ENCODE measurements around the gene APOC1.

The APOC1 gene

GRCh38 chr19:44893332-44894051 lies 20.9 kb upstream of the APOC1 start:
- TF ChIP-seq GLIS3 (CRISPR knock-in tag; IDR thresholded peaks at IDR 0.05) = no peak
- ATAC-seq = no peak

- TF ChIP-seq, protein P1, sequence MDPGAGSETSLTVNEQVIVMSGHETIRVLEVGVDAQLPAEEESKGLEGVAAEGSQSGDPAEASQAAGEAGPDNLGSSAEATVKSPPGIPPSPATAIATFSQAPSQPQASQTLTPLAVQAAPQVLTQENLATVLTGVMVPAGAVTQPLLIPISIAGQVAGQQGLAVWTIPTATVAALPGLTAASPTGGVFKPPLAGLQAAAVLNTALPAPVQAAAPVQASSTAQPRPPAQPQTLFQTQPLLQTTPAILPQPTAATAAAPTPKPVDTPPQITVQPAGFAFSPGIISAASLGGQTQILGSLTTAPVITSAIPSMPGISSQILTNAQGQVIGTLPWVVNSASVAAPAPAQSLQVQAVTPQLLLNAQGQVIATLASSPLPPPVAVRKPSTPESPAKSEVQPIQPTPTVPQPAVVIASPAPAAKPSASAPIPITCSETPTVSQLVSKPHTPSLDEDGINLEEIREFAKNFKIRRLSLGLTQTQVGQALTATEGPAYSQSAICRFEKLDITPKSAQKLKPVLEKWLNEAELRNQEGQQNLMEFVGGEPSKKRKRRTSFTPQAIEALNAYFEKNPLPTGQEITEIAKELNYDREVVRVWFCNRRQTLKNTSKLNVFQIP (CRISPR knock-in tag; IDR thresholded peaks at IDR 0.05; ENCODE audit: borderline replicate concordance, low read depth) = no peak
- TF ChIP-seq BACH2 (CRISPR knock-in tag; IDR thresholded peaks at IDR 0.05; ENCODE audit: borderline replicate concordance) (no peak), SNAI2 (CRISPR knock-in tag; IDR thresholded peaks at IDR 0.05) (no peak), PPARA (CRISPR knock-in tag; IDR thresholded peaks at IDR 0.05; ENCODE audit: borderline replicate concordance) (no peak), RARB (CRISPR knock-in tag; IDR thresholded peaks at IDR 0.05) (no peak), TOX (CRISPR knock-in tag; IDR thresholded peaks at IDR 0.05; ENCODE audit: borderline replicate concordance) (no peak)
- TF ChIP-seq, protein P2, sequence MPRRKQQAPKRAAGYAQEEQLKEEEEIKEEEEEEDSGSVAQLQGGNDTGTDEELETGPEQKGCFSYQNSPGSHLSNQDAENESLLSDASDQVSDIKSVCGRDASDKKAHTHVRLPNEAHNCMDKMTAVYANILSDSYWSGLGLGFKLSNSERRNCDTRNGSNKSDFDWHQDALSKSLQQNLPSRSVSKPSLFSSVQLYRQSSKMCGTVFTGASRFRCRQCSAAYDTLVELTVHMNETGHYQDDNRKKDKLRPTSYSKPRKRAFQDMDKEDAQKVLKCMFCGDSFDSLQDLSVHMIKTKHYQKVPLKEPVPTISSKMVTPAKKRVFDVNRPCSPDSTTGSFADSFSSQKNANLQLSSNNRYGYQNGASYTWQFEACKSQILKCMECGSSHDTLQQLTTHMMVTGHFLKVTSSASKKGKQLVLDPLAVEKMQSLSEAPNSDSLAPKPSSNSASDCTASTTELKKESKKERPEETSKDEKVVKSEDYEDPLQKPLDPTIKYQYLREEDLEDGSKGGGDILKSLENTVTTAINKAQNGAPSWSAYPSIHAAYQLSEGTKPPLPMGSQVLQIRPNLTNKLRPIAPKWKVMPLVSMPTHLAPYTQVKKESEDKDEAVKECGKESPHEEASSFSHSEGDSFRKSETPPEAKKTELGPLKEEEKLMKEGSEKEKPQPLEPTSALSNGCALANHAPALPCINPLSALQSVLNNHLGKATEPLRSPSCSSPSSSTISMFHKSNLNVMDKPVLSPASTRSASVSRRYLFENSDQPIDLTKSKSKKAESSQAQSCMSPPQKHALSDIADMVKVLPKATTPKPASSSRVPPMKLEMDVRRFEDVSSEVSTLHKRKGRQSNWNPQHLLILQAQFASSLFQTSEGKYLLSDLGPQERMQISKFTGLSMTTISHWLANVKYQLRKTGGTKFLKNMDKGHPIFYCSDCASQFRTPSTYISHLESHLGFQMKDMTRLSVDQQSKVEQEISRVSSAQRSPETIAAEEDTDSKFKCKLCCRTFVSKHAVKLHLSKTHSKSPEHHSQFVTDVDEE (CRISPR knock-in tag; IDR thresholded peaks at IDR 0.05) = no peak
- no peak for ATAC-seq
Measured at GRCh38 chr19:44894052-44894400, 20.4 kb upstream of the APOC1 start.

DNA sequence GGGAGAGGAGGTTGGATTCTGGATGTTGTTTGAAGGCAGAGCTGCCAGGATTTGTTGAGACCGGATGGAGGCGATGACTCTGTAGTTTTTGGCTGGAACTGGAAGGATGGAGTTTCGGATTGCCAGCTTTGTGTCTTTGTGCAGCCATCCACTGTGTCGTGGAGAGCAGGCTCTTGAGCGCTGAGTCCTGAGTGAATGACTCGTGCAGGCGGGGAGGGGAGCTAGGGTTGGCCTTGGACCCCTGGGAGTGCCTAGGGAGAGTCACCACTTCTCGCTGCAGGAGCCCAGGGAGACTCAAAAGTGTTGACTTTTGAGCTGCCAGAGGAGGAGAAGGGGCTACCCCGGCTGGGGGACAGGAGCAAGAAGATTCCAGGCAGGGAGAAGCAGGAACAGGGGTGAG lies 19.5 kb upstream of the APOC1 start:
- ATAC-seq = no peak

DNA sequence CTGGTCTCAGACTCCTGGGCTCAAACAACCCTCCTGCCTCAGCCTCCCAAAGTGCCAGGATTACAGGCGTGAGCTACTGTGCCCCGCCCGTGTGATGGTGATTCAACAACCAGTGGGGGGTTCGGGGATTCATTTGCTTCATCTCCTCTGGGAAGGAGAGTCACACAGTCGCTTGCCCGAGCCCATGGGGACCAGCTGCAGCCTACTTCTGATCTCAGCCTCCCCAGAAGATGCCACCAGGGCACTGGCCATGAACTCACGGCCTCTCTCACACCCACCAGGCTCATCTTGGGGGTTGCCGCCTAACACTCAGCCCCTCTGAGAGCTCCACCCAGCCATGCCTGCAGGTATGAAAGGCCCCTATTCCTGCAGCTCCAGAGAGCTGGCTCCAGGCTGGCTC lies 16.6 kb upstream of the APOC1 start:
- ATAC-seq = no peak
- no peak for TF ChIP-seq ZC3H10 (CRISPR knock-in tag; IDR thresholded peaks at IDR 0.05)
- TF ChIP-seq, protein P3, sequence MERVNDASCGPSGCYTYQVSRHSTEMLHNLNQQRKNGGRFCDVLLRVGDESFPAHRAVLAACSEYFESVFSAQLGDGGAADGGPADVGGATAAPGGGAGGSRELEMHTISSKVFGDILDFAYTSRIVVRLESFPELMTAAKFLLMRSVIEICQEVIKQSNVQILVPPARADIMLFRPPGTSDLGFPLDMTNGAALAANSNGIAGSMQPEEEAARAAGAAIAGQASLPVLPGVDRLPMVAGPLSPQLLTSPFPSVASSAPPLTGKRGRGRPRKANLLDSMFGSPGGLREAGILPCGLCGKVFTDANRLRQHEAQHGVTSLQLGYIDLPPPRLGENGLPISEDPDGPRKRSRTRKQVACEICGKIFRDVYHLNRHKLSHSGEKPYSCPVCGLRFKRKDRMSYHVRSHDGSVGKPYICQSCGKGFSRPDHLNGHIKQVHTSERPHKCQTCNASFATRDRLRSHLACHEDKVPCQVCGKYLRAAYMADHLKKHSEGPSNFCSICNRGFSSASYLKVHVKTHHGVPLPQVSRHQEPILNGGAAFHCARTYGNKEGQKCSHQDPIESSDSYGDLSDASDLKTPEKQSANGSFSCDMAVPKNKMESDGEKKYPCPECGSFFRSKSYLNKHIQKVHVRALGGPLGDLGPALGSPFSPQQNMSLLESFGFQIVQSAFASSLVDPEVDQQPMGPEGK (CRISPR knock-in tag; IDR thresholded peaks at IDR 0.05; ENCODE audit: borderline replicate concordance) = no peak
- no peak for TF ChIP-seq ISL1 (CRISPR knock-in tag; IDR thresholded peaks at IDR 0.05)
- TF ChIP-seq BACH2 (CRISPR knock-in tag; IDR thresholded peaks at IDR 0.05; ENCODE audit: borderline replicate concordance) = no peak
- no peak for TF ChIP-seq TCF4 (CRISPR knock-in tag; IDR thresholded peaks at IDR 0.05; ENCODE audit: borderline replicate concordance)
- TF ChIP-seq, protein P1 (CRISPR knock-in tag; IDR thresholded peaks at IDR 0.05; ENCODE audit: borderline replicate concordance, low read depth) = no peak

More for the DNA sequence above, 19.5 kb upstream of the APOC1 start:
- no peak for TF ChIP-seq PPARA (CRISPR knock-in tag; IDR thresholded peaks at IDR 0.05; ENCODE audit: borderline replicate concordance)
- no peak for TF ChIP-seq ARNTL (CRISPR knock-in tag; IDR thresholded peaks at IDR 0.05; ENCODE audit: borderline replicate concordance, low read depth)
- TF ChIP-seq RARB (CRISPR knock-in tag; IDR thresholded peaks at IDR 0.05) = no peak
- TF ChIP-seq, protein P1 (CRISPR knock-in tag; IDR thresholded peaks at IDR 0.05; ENCODE audit: borderline replicate concordance, low read depth) = no peak
- TF ChIP-seq GLIS3 (CRISPR knock-in tag; IDR thresholded peaks at IDR 0.05) = no peak
- no peak for TF ChIP-seq ISL1 (CRISPR knock-in tag; IDR thresholded peaks at IDR 0.05)
- TF ChIP-seq ZC3H10 (CRISPR knock-in tag; IDR thresholded peaks at IDR 0.05) = no peak
